Nephron progenitor cell (in vitro differentiated cells): Measurements from ENCODE around the gene SLC2A6.

ENCODE experiments used
- DNase-seq: peaks from one replicate; pipeline ENCODE4 v3.0.0; 2021
- H3K27ac Mint-ChIP-seq: 2 replicates; pipeline ENCODE4 v1.8.0; 2021; ENCODE audit warnings: mild to moderate bottlenecking, moderate library complexity, mixed read lengths
- H3K27me3 Mint-ChIP-seq: 2 replicates; pipeline ENCODE4 v1.8.0; 2021; ENCODE audit warnings: mild to moderate bottlenecking, low read depth, mixed read lengths; ENCODE audit not compliant: poor library complexity
- H3K36me3 Mint-ChIP-seq: 2 replicates; pipeline ENCODE4 v1.8.0; 2021; ENCODE audit warnings: low read depth, mixed read lengths
- H3K4me1 Mint-ChIP-seq: 2 replicates; pipeline ENCODE4 v1.8.0; 2021; ENCODE audit warnings: mixed read lengths
- H3K4me3 Mint-ChIP-seq: 2 replicates; pipeline ENCODE4 v1.8.0; 2021; ENCODE audit warnings: mild to moderate bottlenecking, moderate library complexity, mixed read lengths
- H3K9me3 Mint-ChIP-seq: 2 replicates; pipeline ENCODE4 v1.8.0; 2021; ENCODE audit warnings: mild to moderate bottlenecking, moderate library complexity, mixed read lengths
- CTCF ChIP-seq: fragments of 200-600 bp; sonication (generic); IDR thresholded peaks from 2 replicates; pipeline ENCODE4 v1.5.0; 2021; ENCODE audit warnings: antibody characterized with exemption

SLC2A6 gene

GRCh38 chr9:133524679-133525228 lies 45.9 kb upstream of the SLC2A6 start, which contains the start of gene MYMK:
Gene MYMK (minus strand): TSS chr9:133524959. CDS start chr9:133524844, 115 bp downstream.
- Mint-ChIP-seq H3K9me3 (no peaks in the 10 kb centered on the region), H3K27ac (peak within 1 kb of the TSS; percentile 72), H3K36me3 (no peaks in the 10 kb centered on the region), H3K27me3 (peaks cover 7% of the 10 kb centered on the region), H3K4me1 (peaks cover 87% of the 10 kb centered on the region), H3K4me3 (peak within 1 kb of the TSS; percentile 2)
- no peak for DNase-seq
- TF ChIP-seq CTCF = no peak

GRCh38 chr9:133524146-133524545 lies 45.2 kb upstream of the SLC2A6 start:
- H3K27ac Mint-ChIP-seq = no peak overlapping the region
- peaks cover 6% of the 10 kb centered on the region for H3K27me3 Mint-ChIP-seq
- no peak overlapping the region for H3K4me3 Mint-ChIP-seq
- H3K4me1 Mint-ChIP-seq = peaks cover 87% of the 10 kb centered on the region
- TF ChIP-seq CTCF = no peak
- H3K9me3 Mint-ChIP-seq = no peaks in the 10 kb centered on the region
- no peak for DNase-seq
- H3K36me3 Mint-ChIP-seq = no peaks in the 10 kb centered on the region

GRCh38 chr9:133523106-133523505 lies 44.2 kb upstream of the SLC2A6 start:
- peaks cover 6% of the 10 kb centered on the region for H3K27me3 Mint-ChIP-seq
- H3K4me1 Mint-ChIP-seq = peaks cover 85% of the 10 kb centered on the region
- no peaks in the 10 kb centered on the region for H3K9me3 Mint-ChIP-seq
- no peak for DNase-seq
- H3K4me3 Mint-ChIP-seq = no peak overlapping the region
- TF ChIP-seq CTCF = no peak
- H3K27ac Mint-ChIP-seq = no peak overlapping the region
- H3K36me3 Mint-ChIP-seq = no peaks in the 10 kb centered on the region

GRCh38 chr9:133522073-133522910 lies 43.4 kb upstream of the SLC2A6 start:
- Mint-ChIP-seq H3K4me3 (no peak overlapping the region), H3K27ac (no peak overlapping the region), H3K4me1 (peaks cover 78% of the 10 kb centered on the region), H3K9me3 (no peaks in the 10 kb centered on the region), H3K27me3 (peaks cover 6% of the 10 kb centered on the region), H3K36me3 (no peaks in the 10 kb centered on the region)
- no peak for TF ChIP-seq CTCF
- DNase-seq = no peak

GRCh38 chr9:133521122-133522072 lies 42.5 kb upstream of the SLC2A6 start:
- H3K27me3 Mint-ChIP-seq = peaks cover 6% of the 10 kb centered on the region
- no peaks in the 10 kb centered on the region for H3K9me3 Mint-ChIP-seq
- no peak overlapping the region for H3K27ac Mint-ChIP-seq
- no peak for DNase-seq
- peaks cover 77% of the 10 kb centered on the region for H3K4me1 Mint-ChIP-seq
- no peaks in the 10 kb centered on the region for H3K36me3 Mint-ChIP-seq
- no peak overlapping the region for H3K4me3 Mint-ChIP-seq
- no peak for TF ChIP-seq CTCF
